H9 (cell line): ENCODE data around the gene TSPAN4. TPM values are rescaled to one million over a fixed set of nuclear protein-coding genes. Genes with fewer than 3 reads are reported as not detected.

ENCODE experiments used
- DNase-seq: peaks from one replicate; pipeline ENCODE4 v3.0.0-alpha.2; 2017
- H2AFZ ChIP-seq: one replicate; pipeline ENCODE4 v1.6.1; 2013; ENCODE audit warnings: mild to moderate bottlenecking, low read length, control low read depth, moderate library complexity
- H2AK5ac ChIP-seq: 2 replicates; pipeline ENCODE4 v1.6.1; 2013; ENCODE audit warnings: low read length, control low read depth, mixed read lengths; ENCODE audit not compliant: insufficient read length
- H2BK120ac ChIP-seq: one replicate; pipeline ENCODE4 v1.6.1; 2013; ENCODE audit warnings: low read depth, mild to moderate bottlenecking, low read length, control low read depth, inconsistent platforms; ENCODE audit not compliant: poor library complexity, severe bottlenecking
- H2BK12ac ChIP-seq: 2 replicates; pipeline ENCODE4 v1.6.1; 2013; ENCODE audit warnings: low read length, control low read depth, mixed read lengths, low read depth; ENCODE audit not compliant: insufficient read length
- H2BK15ac ChIP-seq: 2 replicates; pipeline ENCODE4 v1.6.1; 2013; ENCODE audit warnings: low read depth, low read length, control low read depth
- H2BK20ac ChIP-seq: one replicate; pipeline ENCODE4 v1.6.1; 2013; ENCODE audit warnings: low read depth, mild to moderate bottlenecking, low read length, control low read depth, inconsistent platforms; ENCODE audit not compliant: poor library complexity, severe bottlenecking
- H2BK5ac ChIP-seq: 2 replicates; pipeline ENCODE4 v1.6.1; 2013; ENCODE audit warnings: low read length, control low read depth, mixed read lengths; ENCODE audit not compliant: insufficient read length
- H3K14ac ChIP-seq: 2 replicates; pipeline ENCODE4 v1.6.1; 2013; ENCODE audit warnings: low read length, control low read depth; ENCODE audit not compliant: insufficient read depth
- H3K18ac ChIP-seq: 2 replicates; pipeline ENCODE4 v1.6.1; 2013; ENCODE audit warnings: low read depth, mild to moderate bottlenecking, mixed read lengths, low read length, control low read depth; ENCODE audit not compliant: insufficient read length
- H3K23ac ChIP-seq: 2 replicates; pipeline ENCODE4 v1.6.1; 2013; ENCODE audit warnings: low read length, control low read depth, mixed read lengths, low read depth; ENCODE audit not compliant: insufficient read length
- H3K23me2 ChIP-seq: 2 replicates; pipeline ENCODE4 v1.6.1; 2013; ENCODE audit warnings: low read depth, mild to moderate bottlenecking, mixed read lengths, low read length, control low read depth; ENCODE audit not compliant: insufficient read length, poor library complexity, severe bottlenecking
- H3K27ac ChIP-seq: 2 replicates; pipeline ENCODE4 v1.5.1; 2013; ENCODE audit warnings: low read length, control low read depth, mixed read lengths, low read depth; ENCODE audit not compliant: insufficient read length
- H3K27me3 ChIP-seq: 2 replicates; pipeline ENCODE4 v1.6.1; 2013; ENCODE audit warnings: low read length, control low read depth, inconsistent platforms; ENCODE audit not compliant: insufficient read depth
- H3K4ac ChIP-seq: 2 replicates; pipeline ENCODE4 v1.6.1; 2013; ENCODE audit warnings: low read depth, mild to moderate bottlenecking, control low read depth, inconsistent platforms, low read length, moderate library complexity
- H3K4me1 ChIP-seq: 2 replicates; pipeline ENCODE4 v1.6.1; 2013; ENCODE audit warnings: low read length, control low read depth, inconsistent platforms; ENCODE audit not compliant: insufficient read depth
- H3K4me2 ChIP-seq: 2 replicates; pipeline ENCODE4 v1.6.1; 2013; ENCODE audit warnings: low read length, control low read depth, mixed read lengths; ENCODE audit not compliant: insufficient read length, insufficient read depth
- H3K56ac ChIP-seq: 2 replicates; pipeline ENCODE4 v1.6.1; 2013; ENCODE audit warnings: low read depth, mild to moderate bottlenecking, mixed read lengths, low read length, control low read depth; ENCODE audit not compliant: insufficient read length
- H3K79me1 ChIP-seq: 2 replicates; pipeline ENCODE4 v1.6.1; 2013; ENCODE audit warnings: low read depth, mild to moderate bottlenecking, moderate library complexity, low read length, control low read depth, inconsistent platforms; ENCODE audit not compliant: insufficient read depth, poor library complexity, severe bottlenecking
- H3K79me2 ChIP-seq: 2 replicates; pipeline ENCODE4 v1.6.1; 2013; ENCODE audit warnings: low read length, control low read depth, inconsistent platforms; ENCODE audit not compliant: insufficient read depth
- H3K9ac ChIP-seq: 2 replicates; pipeline ENCODE4 v1.6.1; 2013; ENCODE audit warnings: low read length, control low read depth, mixed read lengths; ENCODE audit not compliant: insufficient read length; ENCODE audit errors: extremely low read depth
- H3K9me3 ChIP-seq: one replicate; pipeline ENCODE4 v1.6.1; 2013; ENCODE audit warnings: low read depth, low read length, inconsistent platforms; ENCODE audit not compliant: control insufficient read depth
- H3T11ph ChIP-seq: one replicate; pipeline ENCODE4 v1.6.1; 2013; ENCODE audit warnings: mild to moderate bottlenecking, low read length, control low read depth, inconsistent platforms
- H4K20me1 ChIP-seq: one replicate; pipeline ENCODE4 v1.6.1; 2013; ENCODE audit not compliant: control insufficient read depth, insufficient read length, insufficient read depth
- H4K5ac ChIP-seq: 2 replicates; pipeline ENCODE4 v1.6.1; 2013; ENCODE audit warnings: low read depth, mild to moderate bottlenecking, mixed read lengths, low read length, control low read depth; ENCODE audit not compliant: insufficient read length
- H4K8ac ChIP-seq: replicated peaks from 2 replicates; pipeline ENCODE4 v1.6.1; 2013; ENCODE audit warnings: low read length, control low read depth, mixed read lengths, low read depth; ENCODE audit not compliant: insufficient read length
- H4K91ac ChIP-seq: 2 replicates; pipeline ENCODE4 v1.6.1; 2013; ENCODE audit warnings: low read depth, mild to moderate bottlenecking, moderate library complexity, mixed read lengths, low read length, control low read depth; ENCODE audit not compliant: insufficient read length
- H3K27ac Mint-ChIP-seq, 3 experiments: 2 replicates in 2 of 3; 3 replicates in 1 of 3; pipeline ENCODE4 v1.8.0; 2020 to 2021; ENCODE audit warnings: mixed read lengths in 3 of 3, mild to moderate bottlenecking in 1 of 3, moderate library complexity in 1 of 3
- H3K27me3 Mint-ChIP-seq: 2 replicates; pipeline ENCODE4 v1.8.0; 2021; ENCODE audit warnings: low read depth, mild to moderate bottlenecking, moderate library complexity, mixed read lengths
- H3K36me3 Mint-ChIP-seq, 3 experiments: 2 replicates in 2 of 3; 3 replicates in 1 of 3; pipeline ENCODE4 v1.8.0; 2020 to 2021; ENCODE audit warnings: low read depth in 3 of 3, mixed read lengths in 3 of 3; ENCODE audit not compliant: insufficient read depth in 1 of 3
- H3K4me1 Mint-ChIP-seq, 2 experiments: 2 replicates each; pipeline ENCODE4 v1.8.0; 2020; ENCODE audit warnings: mixed read lengths in 2 of 2
- H3K4me3 Mint-ChIP-seq, 2 experiments: 2 replicates in 1 of 2; 3 replicates in 1 of 2; pipeline ENCODE4 v1.8.0; 2020 to 2021; ENCODE audit warnings: mild to moderate bottlenecking in 2 of 2, mixed read lengths in 2 of 2, moderate library complexity in 1 of 2
- H3K9me3 Mint-ChIP-seq, 2 experiments: 2 replicates in 1 of 2; 3 replicates in 1 of 2; pipeline ENCODE4 v1.8.0; 2020; ENCODE audit warnings: mild to moderate bottlenecking in 2 of 2, mixed read lengths in 2 of 2, moderate library complexity in 1 of 2
- CTCF ChIP-seq: fragments of 200-600 bp; sonication (generic); conservative IDR thresholded peaks from 3 replicates; pipeline ENCODE4 v1.8.0; 2021; ENCODE audit warnings: antibody characterized with exemption, mild to moderate bottlenecking
- WGBS: extraction: QIAGEN DNeasy Blood & Tissue Kit; methylation state at CpG from one replicate; pipeline ENCODE4 v1.1.7; 2013; ENCODE audit warnings: missing lambda C conversion rate, low lambda C conversion rate, mixed read lengths; ENCODE audit not compliant: insufficient read length; ENCODE audit errors: extremely low coverage; 5-methylcytosine and 5-hydroxymethylcytosine counted together
- total RNA-seq: library from RNA; stranded (reverse); gene quantifications from 2 replicates; pipeline ENCODE4 v1.2.1, GENCODE V29; 2021

TSPAN4 gene
- total RNA-seq, 1 experiment from 2014 or later = 64.6 TPM

DNA sequence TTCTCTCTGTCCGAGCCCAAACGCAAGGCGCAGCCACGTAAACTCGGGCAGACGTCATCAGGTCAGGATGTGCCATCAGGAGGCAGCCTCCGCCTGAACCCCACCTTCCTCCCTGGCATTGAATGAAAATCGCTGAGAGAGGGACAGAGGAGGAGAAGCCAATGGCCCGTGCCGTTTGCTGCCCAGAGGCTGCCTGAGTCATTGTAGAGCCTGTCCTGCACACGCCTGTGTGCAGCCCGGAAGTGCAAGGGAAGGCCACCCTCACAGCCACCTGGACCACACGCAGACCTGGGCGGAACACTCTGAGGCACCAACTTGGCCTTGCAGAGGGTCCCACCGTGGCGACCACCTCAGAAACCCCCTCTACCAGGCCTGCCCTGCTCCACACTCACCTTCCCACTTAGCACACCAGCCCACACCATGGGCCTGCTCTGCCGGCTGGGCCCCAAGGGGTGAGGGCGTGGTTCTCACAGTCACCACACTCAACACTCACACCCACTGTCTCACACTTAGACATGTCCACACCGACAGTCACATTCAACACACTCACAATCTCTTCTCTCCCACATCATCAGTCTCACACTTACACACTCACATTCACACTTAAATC is 58.9 kb downstream of the TSPAN4 start:
- Histone ChIP-seq H2BK20ac (no peak overlapping the region), H3K18ac (no peak overlapping the region), H3K14ac (no peak overlapping the region), H2AK5ac (no peak overlapping the region), H3K9ac (no peak overlapping the region), H3K4ac (no peak overlapping the region), H2BK12ac (no peak overlapping the region), H3K4me1 (no peaks in the 10 kb centered on the region), H2BK5ac (no peak overlapping the region), H4K20me1 (no peaks in the 10 kb centered on the region), H2BK120ac (no peak overlapping the region), H4K5ac (no peak overlapping the region), H4K8ac (no peak overlapping the region), H3K79me2 (no peaks in the 10 kb centered on the region), H2BK15ac (no peak overlapping the region), H2AFZ (no peak overlapping the region), H3K9me3 (no peaks in the 10 kb centered on the region), H4K91ac (no peak overlapping the region), H3K23me2 (no peaks in the 10 kb centered on the region), H3K27ac (no peak overlapping the region), H3K56ac (no peak overlapping the region), H3K4me2 (no peak overlapping the region), H3K23ac (no peak overlapping the region), H3T11ph (no peak overlapping the region), H3K27me3 (no peaks in the 10 kb centered on the region), H3K79me1 (no peaks in the 10 kb centered on the region)
- H3K9me3 Mint-ChIP-seq = no peaks in the 10 kb centered on the region; a peak in 1 of 5 replicates
- H3K4me3 Mint-ChIP-seq = no peak overlapping the region; a peak in 1 of 5 replicates
- no peak for TF ChIP-seq CTCF
- H3K4me1 Mint-ChIP-seq = no peaks in the 10 kb centered on the region
- H3K27me3 Mint-ChIP-seq = no peaks in the 10 kb centered on the region
- H3K27ac Mint-ChIP-seq = no peak overlapping the region; a peak in 3 of 7 replicates
- WGBS = 100% methylated on average over 1 of the region's 19 CpGs
- DNase-seq = no peak
- H3K36me3 Mint-ChIP-seq = peaks cover 31 to 74% (median 62%) of the 10 kb centered on the region in 3 experiments; a peak in 6 of 7 replicates
